ENCODE data around the gene TIGD2.

Gene TIGD2

GRCh38 chr4:89162496-89162895 is 51.2 kb downstream of the TIGD2 start:
- H3K4me3 ChIP-seq (ENCODE audit: low read depth, low read length): no peak overlapping the region
- H3K27ac ChIP-seq (ENCODE audit: low read depth, low read length): no peak overlapping the region
- no peaks in the 10 kb centered on the region for H3K4me1 ChIP-seq (ENCODE audit: control insufficient read depth, insufficient read depth, low read length)
- no peaks in the 10 kb centered on the region for H3K9me3 ChIP-seq (ENCODE audit: control insufficient read depth, insufficient read depth, low read length)
- H3K9ac ChIP-seq (ENCODE audit: low read depth, low read length): no peak overlapping the region
- H3K36me3 ChIP-seq (ENCODE audit: control insufficient read depth, insufficient read depth, low read length): no peaks in the 10 kb centered on the region
- H3K27me3 ChIP-seq (ENCODE audit: control insufficient read depth, insufficient read depth, low read length): no peaks in the 10 kb centered on the region

GRCh38 chr4:89162987-89163386 is 51.7 kb downstream of the TIGD2 start:
- H3K36me3 ChIP-seq (ENCODE audit: control insufficient read depth, insufficient read depth, low read length): no peaks in the 10 kb centered on the region
- no peaks in the 10 kb centered on the region for H3K4me1 ChIP-seq (ENCODE audit: control insufficient read depth, insufficient read depth, low read length)
- H3K4me3 ChIP-seq (ENCODE audit: low read depth, low read length): no peak overlapping the region
- H3K9ac ChIP-seq (ENCODE audit: low read depth, low read length): no peak overlapping the region
- no peak overlapping the region for H3K27ac ChIP-seq (ENCODE audit: low read depth, low read length)
- no peaks in the 10 kb centered on the region for H3K9me3 ChIP-seq (ENCODE audit: control insufficient read depth, insufficient read depth, low read length)
- H3K27me3 ChIP-seq (ENCODE audit: control insufficient read depth, insufficient read depth, low read length): no peaks in the 10 kb centered on the region

- Histone ChIP-seq H3K27ac (ENCODE audit: low read depth, low read length) (no peak overlapping the region), H3K36me3 (ENCODE audit: control insufficient read depth, insufficient read depth, low read length) (no peaks in the 10 kb centered on the region), H3K27me3 (ENCODE audit: control insufficient read depth, insufficient read depth, low read length) (no peaks in the 10 kb centered on the region), H3K9ac (ENCODE audit: low read depth, low read length) (no peak overlapping the region), H3K9me3 (ENCODE audit: control insufficient read depth, insufficient read depth, low read length) (no peaks in the 10 kb centered on the region), H3K4me3 (ENCODE audit: low read depth, low read length) (no peak overlapping the region), H3K4me1 (ENCODE audit: control insufficient read depth, insufficient read depth, low read length) (no peaks in the 10 kb centered on the region)
These were observed 53.1 kb downstream of the TIGD2 start for GRCh38 chr4:89164400-89164799.

All from HUES48 (cell line).